ENCODE results near the gene KCNJ9.

The KCNJ9 gene

DNA sequence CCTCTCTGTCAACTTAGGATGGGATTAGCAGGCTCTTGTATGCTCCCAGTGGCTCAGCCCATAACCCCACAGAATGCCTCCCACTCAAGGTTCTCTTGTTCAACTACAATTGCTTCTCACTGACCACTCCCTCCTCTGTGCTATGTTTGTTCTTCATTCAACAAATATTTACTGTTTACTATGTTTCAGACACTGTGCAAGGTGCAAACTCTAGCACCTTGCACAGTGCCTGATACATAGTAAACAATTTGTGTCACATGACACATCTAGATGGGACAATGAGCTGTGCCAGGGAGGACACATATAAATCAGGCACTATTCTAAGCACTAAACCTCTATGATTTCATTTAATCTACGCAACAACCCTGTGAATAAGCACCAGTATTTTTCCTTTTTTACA lies 49.6 kb downstream of the KCNJ9 start:
- no peak for DNase-seq
- Histone ChIP-seq H3K27me3 (replicated peaks; ENCODE audit: control insufficient read depth, insufficient read depth, low read length, poor library complexity, severe bottlenecking) (no peaks in the 10 kb centered on the region), H3K4me3 (ENCODE audit: insufficient read depth, low read depth, low read length, poor library complexity, severe bottlenecking) (no peak overlapping the region), H3K9me3 (ENCODE audit: control insufficient read depth, low read length) (no peaks in the 10 kb centered on the region), H3K4me1 (ENCODE audit: control insufficient read depth, insufficient read depth, low read length, poor library complexity, severe bottlenecking) (no peaks in the 10 kb centered on the region), H3K27ac (ENCODE audit: insufficient read depth, low read length, poor library complexity, severe bottlenecking) (no peak overlapping the region), H3K36me3 (ENCODE audit: control insufficient read depth, insufficient read depth, low read length) (no peaks in the 10 kb centered on the region)

GRCh38 chr1:160131803-160132565 lies 50.6 kb downstream of the KCNJ9 start:
- no peaks in the 10 kb centered on the region for H3K4me1 ChIP-seq (ENCODE audit: control insufficient read depth, insufficient read depth, low read length, poor library complexity, severe bottlenecking)
- H3K4me3 ChIP-seq (ENCODE audit: insufficient read depth, low read depth, low read length, poor library complexity, severe bottlenecking): no peak overlapping the region
- no peaks in the 10 kb centered on the region for H3K36me3 ChIP-seq (ENCODE audit: control insufficient read depth, insufficient read depth, low read length)
- H3K9me3 ChIP-seq (ENCODE audit: control insufficient read depth, low read length): no peaks in the 10 kb centered on the region
- no peak overlapping the region for H3K27ac ChIP-seq (ENCODE audit: insufficient read depth, low read length, poor library complexity, severe bottlenecking)
- H3K27me3 ChIP-seq (replicated peaks; ENCODE audit: control insufficient read depth, insufficient read depth, low read length, poor library complexity, severe bottlenecking): no peaks in the 10 kb centered on the region
- DNase-seq: no peak

DNA sequence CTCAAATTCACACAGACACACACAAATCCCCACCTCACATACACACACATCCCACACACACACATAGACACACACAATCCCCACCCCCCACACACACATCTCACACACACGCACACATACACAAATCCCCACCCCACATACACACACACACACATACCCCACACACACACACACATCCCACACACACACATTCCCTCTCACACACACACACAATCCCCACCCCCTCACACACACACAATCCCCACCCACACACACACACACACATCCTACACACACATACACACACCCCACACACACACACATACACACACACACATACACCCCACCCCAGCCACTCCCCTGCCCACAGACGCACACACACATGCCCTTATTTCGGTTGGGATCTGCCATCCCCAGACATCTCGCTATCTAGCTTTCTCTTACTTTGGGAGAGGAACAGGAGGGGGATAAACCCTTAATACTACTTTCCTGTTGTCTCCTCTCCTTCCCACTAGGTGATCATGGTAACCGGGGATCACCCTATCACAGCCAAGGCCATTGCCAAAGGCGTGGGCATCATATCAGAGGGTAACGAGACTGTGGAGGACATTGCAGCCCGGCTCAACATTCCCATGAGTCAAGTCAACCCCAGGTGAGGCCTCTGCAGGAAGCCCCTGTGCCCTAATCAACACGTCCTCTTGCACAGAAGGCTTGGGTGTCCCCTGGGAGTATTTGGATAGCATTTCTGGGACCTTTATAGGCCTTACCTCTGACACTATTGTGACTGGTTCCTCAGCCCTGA lies 52.8 kb downstream of the KCNJ9 start:
- H3K9me3 ChIP-seq (ENCODE audit: control insufficient read depth, low read length): no peaks in the 10 kb centered on the region
- no peak overlapping the region for H3K4me3 ChIP-seq (ENCODE audit: insufficient read depth, low read depth, low read length, poor library complexity, severe bottlenecking)
- DNase-seq: no peak
- no peaks in the 10 kb centered on the region for H3K36me3 ChIP-seq (ENCODE audit: control insufficient read depth, insufficient read depth, low read length)
- no peak overlapping the region for H3K27ac ChIP-seq (ENCODE audit: insufficient read depth, low read length, poor library complexity, severe bottlenecking)
- H3K4me1 ChIP-seq (ENCODE audit: control insufficient read depth, insufficient read depth, low read length, poor library complexity, severe bottlenecking): no peaks in the 10 kb centered on the region
- no peaks in the 10 kb centered on the region for H3K27me3 ChIP-seq (replicated peaks; ENCODE audit: control insufficient read depth, insufficient read depth, low read length, poor library complexity, severe bottlenecking)

- no peak for DNase-seq
- H3K36me3 ChIP-seq (ENCODE audit: control insufficient read depth, insufficient read depth, low read length): no peaks in the 10 kb centered on the region
- no peaks in the 10 kb centered on the region for H3K9me3 ChIP-seq (ENCODE audit: control insufficient read depth, low read length)
- H3K27ac ChIP-seq (ENCODE audit: insufficient read depth, low read length, poor library complexity, severe bottlenecking): no peak overlapping the region
- no peaks in the 10 kb centered on the region for H3K27me3 ChIP-seq (replicated peaks; ENCODE audit: control insufficient read depth, insufficient read depth, low read length, poor library complexity, severe bottlenecking)
- H3K4me1 ChIP-seq (ENCODE audit: control insufficient read depth, insufficient read depth, low read length, poor library complexity, severe bottlenecking): no peaks in the 10 kb centered on the region
- no peak overlapping the region for H3K4me3 ChIP-seq (ENCODE audit: insufficient read depth, low read depth, low read length, poor library complexity, severe bottlenecking)
These were observed 53.6 kb downstream of the KCNJ9 start for GRCh38 chr1:160134791-160135572.

DNA sequence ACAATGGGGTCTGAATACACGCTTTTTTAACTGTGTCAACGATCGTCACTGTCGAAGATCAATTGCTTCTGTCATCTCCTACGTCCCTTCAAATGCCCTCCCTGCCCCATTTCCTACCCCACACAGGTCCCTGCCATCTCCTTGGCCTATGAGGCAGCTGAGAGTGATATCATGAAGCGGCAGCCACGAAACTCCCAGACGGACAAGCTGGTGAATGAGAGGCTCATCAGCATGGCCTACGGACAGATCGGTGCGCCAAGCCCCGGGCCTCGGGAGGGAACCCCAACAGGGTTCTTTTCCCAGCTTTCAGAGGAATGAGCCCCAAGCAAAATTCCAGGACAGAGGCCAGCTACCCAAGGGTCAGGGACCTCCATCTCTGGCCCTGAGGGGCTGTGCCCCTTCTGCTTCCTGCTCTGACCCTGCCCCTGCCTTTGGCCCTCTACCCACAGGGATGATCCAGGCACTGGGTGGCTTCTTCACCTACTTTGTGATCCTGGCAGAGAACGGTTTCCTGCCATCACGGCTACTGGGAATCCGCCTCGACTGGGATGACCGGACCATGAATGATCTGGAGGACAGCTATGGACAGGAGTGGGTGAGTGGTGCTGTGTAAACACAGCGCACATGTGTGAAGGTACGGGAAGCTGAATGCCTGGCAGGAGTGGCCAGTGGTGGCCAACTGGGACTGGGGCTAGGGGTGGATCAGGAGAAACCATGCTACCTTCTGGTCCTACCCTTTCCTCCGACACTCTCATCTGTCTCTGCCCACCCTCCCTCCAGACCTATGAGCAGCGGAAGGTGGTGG lies 55.0 kb downstream of the KCNJ9 start:
- Histone ChIP-seq H3K4me3 (ENCODE audit: insufficient read depth, low read depth, low read length, poor library complexity, severe bottlenecking) (no peak overlapping the region), H3K27me3 (replicated peaks; ENCODE audit: control insufficient read depth, insufficient read depth, low read length, poor library complexity, severe bottlenecking) (no peaks in the 10 kb centered on the region), H3K36me3 (ENCODE audit: control insufficient read depth, insufficient read depth, low read length) (no peaks in the 10 kb centered on the region), H3K9me3 (ENCODE audit: control insufficient read depth, low read length) (no peaks in the 10 kb centered on the region), H3K4me1 (ENCODE audit: control insufficient read depth, insufficient read depth, low read length, poor library complexity, severe bottlenecking) (no peaks in the 10 kb centered on the region), H3K27ac (ENCODE audit: insufficient read depth, low read length, poor library complexity, severe bottlenecking) (no peak overlapping the region)
- DNase-seq: no peak

DNA sequence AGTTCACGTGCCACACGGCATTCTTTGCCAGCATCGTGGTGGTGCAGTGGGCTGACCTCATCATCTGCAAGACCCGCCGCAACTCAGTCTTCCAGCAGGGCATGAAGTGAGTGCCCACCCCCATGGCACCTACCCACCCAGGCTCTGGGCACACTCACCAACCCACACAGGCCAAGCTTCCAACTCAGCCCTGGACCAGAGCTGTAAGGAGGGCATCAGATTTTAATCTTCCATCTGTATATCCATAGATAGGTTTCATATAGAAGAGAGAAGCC lies 55.5 kb downstream of the KCNJ9 start:
- DNase-seq: no peak
- Histone ChIP-seq H3K27ac (ENCODE audit: insufficient read depth, low read length, poor library complexity, severe bottlenecking) (no peak overlapping the region), H3K4me1 (ENCODE audit: control insufficient read depth, insufficient read depth, low read length, poor library complexity, severe bottlenecking) (no peaks in the 10 kb centered on the region), H3K4me3 (ENCODE audit: insufficient read depth, low read depth, low read length, poor library complexity, severe bottlenecking) (no peak overlapping the region), H3K36me3 (ENCODE audit: control insufficient read depth, insufficient read depth, low read length) (no peaks in the 10 kb centered on the region), H3K9me3 (ENCODE audit: control insufficient read depth, low read length) (no peaks in the 10 kb centered on the region), H3K27me3 (replicated peaks; ENCODE audit: control insufficient read depth, insufficient read depth, low read length, poor library complexity, severe bottlenecking) (no peaks in the 10 kb centered on the region)

GRCh38 chr1:160137216-160137862 lies 56.0 kb downstream of the KCNJ9 start:
- DNase-seq: no peak
- Histone ChIP-seq H3K36me3 (ENCODE audit: control insufficient read depth, insufficient read depth, low read length) (no peaks in the 10 kb centered on the region), H3K27me3 (replicated peaks; ENCODE audit: control insufficient read depth, insufficient read depth, low read length, poor library complexity, severe bottlenecking) (no peaks in the 10 kb centered on the region), H3K4me3 (ENCODE audit: insufficient read depth, low read depth, low read length, poor library complexity, severe bottlenecking) (no peak overlapping the region), H3K27ac (ENCODE audit: insufficient read depth, low read length, poor library complexity, severe bottlenecking) (no peak overlapping the region), H3K4me1 (ENCODE audit: control insufficient read depth, insufficient read depth, low read length, poor library complexity, severe bottlenecking) (no peaks in the 10 kb centered on the region), H3K9me3 (ENCODE audit: control insufficient read depth, low read length) (no peaks in the 10 kb centered on the region)

DNA sequence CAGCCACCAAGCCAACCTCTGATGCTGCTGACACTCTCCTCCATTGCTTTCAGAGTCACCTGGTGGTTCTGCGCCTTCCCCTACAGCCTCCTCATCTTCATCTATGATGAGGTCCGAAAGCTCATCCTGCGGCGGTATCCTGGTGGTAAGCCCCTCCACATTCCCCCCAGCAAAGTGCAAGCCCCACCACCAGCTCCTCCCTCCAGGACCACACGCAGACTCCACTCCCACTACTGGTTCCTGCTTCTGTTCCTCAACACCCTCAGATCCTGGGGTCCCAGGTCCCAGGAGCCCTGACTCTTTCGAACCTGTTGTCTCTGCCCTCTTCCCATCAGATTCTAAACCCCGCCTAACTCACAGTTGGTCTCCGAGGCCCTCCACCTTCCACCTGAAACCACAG lies 58.5 kb downstream of the KCNJ9 start:
- Histone ChIP-seq H3K4me3 (ENCODE audit: insufficient read depth, low read depth, low read length, poor library complexity, severe bottlenecking) (no peak overlapping the region), H3K27me3 (replicated peaks; ENCODE audit: control insufficient read depth, insufficient read depth, low read length, poor library complexity, severe bottlenecking) (no peaks in the 10 kb centered on the region), H3K4me1 (ENCODE audit: control insufficient read depth, insufficient read depth, low read length, poor library complexity, severe bottlenecking) (no peaks in the 10 kb centered on the region), H3K36me3 (ENCODE audit: control insufficient read depth, insufficient read depth, low read length) (no peaks in the 10 kb centered on the region), H3K27ac (ENCODE audit: insufficient read depth, low read length, poor library complexity, severe bottlenecking) (no peak overlapping the region), H3K9me3 (ENCODE audit: control insufficient read depth, low read length) (no peaks in the 10 kb centered on the region)
- DNase-seq: no peak

Data from effector memory CD4-positive, alpha-beta T cell (primary cell).